HG02798 (cell line): ENCODE measurements around the gene MVP.
"Not testable (repeated sequence)": the region's sequence is repeated elsewhere in the genome, so short reads cannot be mapped to it uniquely, and the experiment has no call there.

ENCODE experiments used
- ATAC-seq: cut with Tn5 transposase; IDR thresholded peaks from one replicate; pipeline ENCODE4 v1.9.1; 2021; ENCODE audit warnings: mild to moderate bottlenecking; ENCODE audit not compliant: unreplicated experiment, poor library complexity

The MVP gene

DNA sequence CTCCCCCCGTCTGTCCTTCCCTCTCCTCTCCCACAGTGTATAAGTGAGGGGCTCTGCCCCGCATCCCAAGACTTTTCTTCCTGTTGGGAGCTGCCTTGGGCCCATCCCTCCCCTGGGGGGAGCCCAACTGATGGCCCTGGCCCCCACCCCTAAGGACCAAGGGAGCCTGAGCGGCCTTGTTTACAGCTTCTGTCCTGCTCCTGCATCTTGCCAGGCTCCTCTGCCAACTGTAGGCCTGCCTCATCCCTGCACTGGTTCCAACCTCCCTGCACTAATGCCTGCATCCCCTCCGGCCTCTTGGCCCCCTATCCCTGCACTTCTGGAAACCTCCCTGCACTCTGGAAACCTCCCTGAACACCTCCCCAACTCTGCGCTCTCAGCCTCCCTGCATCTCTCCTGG is 5.7 kb upstream of the MVP start:
- no peak for ATAC-seq

DNA sequence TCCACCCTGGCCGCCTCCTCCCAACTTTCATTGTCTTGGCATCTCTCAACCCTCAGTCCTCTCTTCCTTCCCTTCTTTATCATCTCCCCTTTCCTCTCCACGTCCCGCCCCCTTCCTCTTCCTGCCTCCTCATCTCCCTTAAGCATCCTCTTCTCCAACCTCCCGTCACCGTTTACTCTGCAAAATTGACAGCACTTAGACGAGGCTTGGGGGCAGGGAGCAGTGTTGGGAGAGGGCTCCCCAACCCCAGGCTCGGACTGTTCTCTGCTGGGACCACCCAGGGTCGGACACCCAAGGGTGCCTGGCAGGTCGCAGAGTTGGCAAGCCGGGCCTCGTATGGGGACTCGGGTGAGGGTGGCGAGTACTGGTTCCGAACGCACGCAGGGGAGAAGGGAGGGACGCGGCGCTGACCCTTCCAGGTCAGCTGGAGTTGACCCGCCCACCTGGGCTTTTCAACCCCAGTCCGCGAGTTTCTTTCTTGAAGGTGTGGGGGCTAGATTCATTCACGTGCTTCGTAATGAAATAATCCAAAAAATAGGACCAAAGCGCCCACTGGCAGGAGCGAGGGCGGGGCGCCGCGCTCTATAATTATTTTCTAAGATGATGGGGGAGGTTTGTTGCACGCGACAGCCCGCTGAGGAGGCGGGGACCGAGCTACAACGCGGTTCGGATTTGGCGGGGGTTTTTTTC is 5.1 kb upstream of the MVP start:
- no peak for ATAC-seq

DNA sequence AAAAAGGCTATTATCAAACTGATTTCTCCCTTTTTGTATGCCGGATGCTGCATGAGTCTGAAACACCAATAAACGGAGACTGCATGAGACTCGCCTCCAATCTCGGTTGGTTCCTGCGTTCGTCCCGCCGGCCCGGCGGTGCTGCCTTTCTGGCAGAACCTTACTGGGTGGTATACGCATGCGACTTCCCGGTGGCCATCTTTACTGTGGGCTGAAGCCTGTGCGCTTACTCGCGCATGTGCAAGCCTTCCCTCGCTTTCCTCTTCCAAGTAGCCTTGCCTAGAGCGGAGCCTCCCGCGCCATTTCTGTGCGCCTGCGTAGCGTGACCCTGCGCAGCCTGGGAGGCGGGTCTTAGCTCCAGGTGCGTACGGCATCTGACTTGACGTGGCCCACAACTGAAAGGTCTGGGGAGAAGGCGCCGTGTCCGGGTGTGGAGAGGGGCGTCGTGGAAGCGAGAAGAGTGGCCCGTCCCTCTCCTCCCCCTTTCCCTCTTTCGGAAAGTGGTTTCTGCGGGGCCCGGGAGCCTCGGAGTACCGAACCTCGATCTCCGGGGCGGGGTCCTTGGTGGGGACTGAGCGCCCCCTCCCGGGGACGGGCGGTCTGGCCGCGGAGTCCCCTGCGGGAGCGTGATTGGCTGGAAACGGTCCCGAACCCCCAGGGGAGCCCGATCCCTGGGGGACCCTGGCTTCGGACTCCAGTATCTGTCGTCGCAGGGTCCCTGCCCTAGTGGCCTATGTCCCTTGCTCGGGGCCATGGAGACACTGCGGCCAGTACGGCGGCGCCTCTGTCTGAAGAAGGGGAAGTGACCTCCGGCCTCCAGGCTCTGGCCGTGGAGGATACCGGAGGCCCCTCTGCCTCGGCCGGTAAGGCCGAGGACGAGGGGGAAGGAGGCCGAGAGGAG is 4.2 kb upstream of the MVP start, which contains the start of gene PAGR1:
Gene PAGR1, plus strand, starts transcription at position 360 of the 901 bp plus-strand sequence. Its CDS starts 374 bp downstream, at position 734.
- peak; percentile 76 for ATAC-seq

- peak; percentile 15 for ATAC-seq
Measured at GRCh38 chr16:29816694-29817441, 3.4 kb upstream of the MVP start.

- no peak for ATAC-seq
Measured at GRCh38 chr16:29818082-29818481, 2.2 kb upstream of the MVP start.

GRCh38 chr16:29819506-29819905 is 756 bp upstream of the MVP start:
- no peak for ATAC-seq

- peak; percentile 47 for ATAC-seq
Measured at GRCh38 chr16:29820730-29821642, 724 bp downstream of the MVP start.

- no peak for ATAC-seq
Measured at GRCh38 chr16:29821643-29822115, 1.4 kb downstream of the MVP start.

- ATAC-seq: no peak
Measured at GRCh38 chr16:29824589-29825144, 4.4 kb downstream of the MVP start.

DNA sequence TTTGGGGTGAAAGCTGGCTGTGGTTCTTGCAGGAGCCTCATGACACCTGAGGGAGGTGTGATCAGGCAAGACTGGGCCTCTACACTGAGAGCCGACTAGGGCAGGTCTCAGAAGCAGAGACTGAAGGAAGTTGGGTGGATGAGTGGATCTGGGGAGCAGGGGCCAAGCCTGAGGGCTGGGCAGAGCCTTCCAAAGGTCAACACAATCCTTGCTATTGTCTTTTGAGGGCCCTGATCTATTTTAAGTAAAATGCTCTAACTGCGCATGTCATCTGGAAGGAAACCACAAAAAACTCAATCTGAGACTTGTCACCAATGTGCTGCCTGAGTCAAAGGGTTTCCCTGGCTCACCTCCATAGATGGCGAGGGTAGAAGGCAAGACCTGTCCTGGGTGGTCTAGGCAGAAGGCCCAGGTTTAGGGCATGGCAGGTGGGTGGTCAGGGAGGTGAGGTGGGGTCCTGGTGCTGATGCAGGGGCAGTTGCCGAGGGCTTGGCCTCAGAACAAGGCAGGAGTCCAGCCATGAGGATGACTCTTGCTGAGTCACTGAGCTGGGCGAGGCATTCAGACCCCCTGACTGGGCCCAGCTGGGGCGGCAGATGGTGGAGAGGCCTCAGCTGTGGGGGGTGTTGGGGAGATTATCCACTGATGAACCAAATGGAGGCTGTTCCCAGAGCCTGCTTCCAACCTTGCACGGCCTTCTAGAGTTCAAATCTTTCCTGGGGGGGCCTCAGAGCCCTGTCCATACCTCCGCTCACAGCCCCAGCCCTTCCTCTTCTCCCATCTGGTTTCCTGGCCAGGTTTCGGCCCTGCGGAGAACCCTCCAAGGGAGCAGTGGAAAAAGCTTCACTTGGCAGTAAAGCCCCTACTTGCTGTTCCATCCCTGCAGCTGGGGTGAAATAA is 5.1 kb downstream of the MVP start:
- no peak for ATAC-seq

DNA sequence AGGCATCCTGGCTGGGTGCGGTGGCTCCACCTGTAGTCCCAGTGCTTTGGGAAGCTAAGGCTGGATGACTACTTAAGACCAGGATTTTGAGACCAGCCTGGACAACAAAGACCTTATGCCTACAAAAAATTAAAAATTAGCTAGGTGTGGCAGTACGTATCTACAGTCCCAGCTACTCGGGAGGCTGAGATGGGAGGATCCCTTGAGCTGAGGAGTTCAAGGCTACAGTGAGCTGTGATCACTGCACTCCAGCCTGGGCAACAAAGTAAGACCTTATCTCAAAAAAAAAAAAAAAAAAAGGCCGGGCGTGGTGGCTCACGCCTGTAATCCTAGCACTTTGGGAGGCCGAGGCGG is 6.1 kb downstream of the MVP start:
- ATAC-seq: no peak

GRCh38 chr16:29830774-29831173 is 10.5 kb downstream of the MVP start:
- ATAC-seq: no peak

DNA sequence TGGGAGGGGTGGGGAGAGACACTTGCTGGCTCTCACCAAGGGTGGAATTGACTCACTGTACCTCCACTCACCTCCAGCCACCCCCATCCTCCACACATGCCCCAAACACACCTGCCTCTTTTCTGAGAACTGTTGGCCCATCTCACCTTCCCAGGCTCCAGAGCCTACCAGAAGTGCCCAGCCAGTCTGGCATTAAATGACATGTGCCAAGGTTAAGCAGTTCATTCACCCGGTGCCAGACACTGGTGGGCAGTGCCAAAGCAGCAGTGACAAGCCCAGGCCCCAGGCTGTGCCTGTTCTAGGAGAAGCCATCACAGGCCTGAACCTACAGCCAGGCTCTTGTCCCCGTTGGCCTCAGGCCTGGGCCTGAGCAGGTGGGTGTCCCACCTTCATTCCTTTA is 11.2 kb downstream of the MVP start:
- ATAC-seq: no peak

- ATAC-seq: not testable (repeated sequence)
Measured at GRCh38 chr16:29833219-29833618, 13.0 kb downstream of the MVP start.

DNA sequence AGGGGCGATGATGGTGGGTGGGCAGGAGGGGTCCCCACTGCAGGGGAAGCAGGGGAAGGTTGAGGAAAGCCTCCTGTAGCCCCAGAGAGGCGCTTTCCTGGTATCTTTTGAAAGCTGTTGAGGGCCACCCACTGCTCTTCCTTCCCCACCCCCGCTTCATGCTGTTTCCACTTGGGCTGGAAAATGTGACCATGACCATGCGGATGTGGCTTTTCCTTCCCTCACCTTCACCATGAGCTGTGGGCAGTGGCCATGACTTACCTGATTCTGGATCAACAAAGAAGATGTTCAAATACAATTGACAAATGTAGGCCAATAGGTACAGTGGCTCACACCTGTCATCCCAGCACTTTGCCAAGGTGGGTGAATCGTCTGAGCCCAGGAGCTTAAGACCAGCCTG is 13.8 kb downstream of the MVP start:
- ATAC-seq: no peak

- ATAC-seq: no peak
Measured at GRCh38 chr16:29835926-29836325, 15.7 kb downstream of the MVP start.

DNA sequence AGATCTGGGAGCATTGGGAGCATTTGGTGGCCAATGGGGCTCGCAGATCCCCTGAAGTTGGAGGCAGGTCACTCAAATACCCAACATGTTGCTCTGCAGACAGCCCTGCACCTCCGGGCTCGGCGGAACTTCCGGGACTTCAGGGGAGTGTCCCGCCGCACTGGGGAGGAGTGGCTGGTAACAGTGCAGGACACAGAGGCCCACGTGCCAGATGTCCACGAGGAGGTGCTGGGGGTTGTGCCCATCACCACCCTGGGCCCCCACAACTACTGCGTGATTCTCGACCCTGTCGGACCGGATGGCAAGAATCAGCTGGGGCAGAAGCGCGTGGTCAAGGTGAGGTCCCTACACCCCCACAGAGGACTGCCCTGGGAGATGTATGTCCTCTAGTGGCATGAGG is 16.4 kb downstream of the MVP start:
- ATAC-seq: no peak

GRCh38 chr16:29837841-29838240 is 17.6 kb downstream of the MVP start:
- ATAC-seq: no peak
